ENCODE results near the gene CHST10.

- TF ChIP-seq POLR2A (IDR thresholded peaks at IDR 0.05), result no peak
- no peak for TF ChIP-seq CTCF (IDR thresholded peaks at IDR 0.05)
- TF ChIP-seq POLR2AphosphoS5 (IDR thresholded peaks at IDR 0.05), result no peak
- no peak for TF ChIP-seq EP300 (IDR thresholded peaks at IDR 0.05)
These were observed 3.9 kb downstream of the CHST10 start for GRCh38 chr2:100413571-100413970.
